NT2/D1 (cell line): ENCODE results near the gene DCN.

Source experiments
- SUZ12 ChIP-seq: IDR thresholded peaks from 2 replicates; pipeline ENCODE4 v1.6.1; 2011; ENCODE audit not compliant: insufficient read length, insufficient read depth; ENCODE audit errors: extremely low read depth
- ZNF274 ChIP-seq: IDR thresholded peaks from 2 replicates; pipeline ENCODE4 v1.6.1; 2011; ENCODE audit warnings: mild to moderate bottlenecking, low read depth, low read length

GRCh38 chr12:91180582-91181395 is 1.8 kb downstream of the DCN start:
- no peak for TF ChIP-seq ZNF274
- no peak for TF ChIP-seq SUZ12
